Measurements from ENCODE around the gene USP32. TPM values are rescaled to one million over a fixed set of nuclear protein-coding genes. Genes with fewer than 3 reads are reported as not detected.
"Not testable (repeated sequence)": the region's sequence is repeated elsewhere in the genome, so short reads cannot be mapped to it uniquely, and the experiment has no call there.

USP32 gene
- total RNA-seq, 1 donor from 2014 or later, result 34.2 TPM

DNA sequence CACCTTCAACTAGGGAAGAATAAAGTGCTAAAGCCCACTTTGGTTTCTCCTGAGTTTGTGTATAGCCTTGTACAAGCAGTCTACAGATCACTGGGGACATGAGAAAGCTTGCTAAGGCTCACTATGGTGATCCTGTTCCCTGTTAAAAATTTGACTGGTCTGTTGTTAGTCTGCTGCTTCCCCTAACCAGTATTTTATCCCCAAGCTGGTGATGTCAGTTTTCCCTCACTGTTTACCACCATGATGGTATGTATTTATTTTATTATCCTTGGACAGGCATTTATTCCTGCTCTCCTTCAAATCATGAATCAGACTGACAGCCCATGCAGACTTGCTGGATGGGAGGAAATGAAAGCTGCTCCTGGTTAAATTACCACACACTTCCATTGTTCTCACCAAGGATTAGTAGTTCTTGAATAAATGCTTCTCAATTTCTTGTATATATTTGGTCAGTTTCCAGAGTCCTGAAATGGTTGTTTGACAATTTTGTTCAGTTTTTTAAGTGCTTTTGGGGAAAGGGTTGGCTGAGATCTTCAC is 142.6 kb downstream of the USP32 start:
- intact Hi-C loops (cut with micrococcal nuclease), result no loop called here

DNA sequence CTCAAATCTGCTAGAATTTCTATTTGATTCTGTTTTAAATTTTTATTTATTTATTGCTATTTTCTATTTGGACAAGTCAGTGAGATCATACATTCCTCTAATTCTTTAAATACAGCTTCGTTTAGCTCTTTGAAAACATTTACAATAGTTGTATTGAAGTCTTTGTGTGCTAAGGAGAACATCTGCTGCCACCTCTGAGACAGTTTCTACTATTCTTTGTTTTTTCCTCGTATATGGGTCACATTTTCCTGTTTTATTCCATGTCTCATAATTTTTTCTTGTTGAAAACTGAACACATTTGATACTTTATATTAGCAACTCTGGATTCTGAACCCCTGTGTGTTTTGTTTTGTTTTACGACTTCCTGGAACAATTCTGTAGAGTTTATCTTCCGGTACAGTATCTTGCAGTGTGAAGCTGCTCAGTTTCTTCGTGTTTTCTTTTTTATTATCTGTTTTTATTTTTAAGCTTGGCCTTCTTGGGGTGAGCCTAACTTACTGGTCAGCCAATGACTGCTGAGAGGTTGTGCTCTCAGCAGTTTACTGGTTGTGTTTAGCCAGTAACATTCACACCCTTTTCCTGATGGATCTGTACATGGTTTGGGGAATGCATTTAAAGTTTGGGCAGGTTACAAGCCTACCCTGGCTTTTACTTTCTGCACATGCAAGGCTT is 143.2 kb downstream of the USP32 start:
- intact Hi-C loops (cut with micrococcal nuclease), result no loop called here

- intact Hi-C loops (cut with micrococcal nuclease), result no loop called here
Observed at GRCh38 chr17:60247836-60248461, 144.0 kb downstream of the USP32 start.

DNA sequence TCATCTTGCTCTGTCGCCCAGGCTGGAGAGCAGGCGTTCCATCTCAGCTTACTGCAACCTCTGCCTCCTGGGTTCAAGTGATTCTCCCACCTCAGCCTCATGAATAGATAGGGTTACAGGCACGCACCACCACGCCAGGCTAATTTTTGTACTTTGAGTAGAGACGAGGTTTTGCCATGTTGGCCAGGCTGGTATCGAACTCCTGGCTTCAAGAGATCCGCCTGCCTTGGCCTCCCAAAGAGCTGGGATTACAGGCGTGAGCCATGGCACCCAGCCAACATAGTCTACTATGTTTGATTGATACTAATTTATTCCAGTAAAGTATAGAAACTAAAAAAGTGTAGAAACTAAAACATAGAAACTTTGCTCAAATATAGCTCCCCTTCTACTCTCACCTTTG is 147.3 kb downstream of the USP32 start:
- intact Hi-C loops (cut with micrococcal nuclease), result no loop called here

DNA sequence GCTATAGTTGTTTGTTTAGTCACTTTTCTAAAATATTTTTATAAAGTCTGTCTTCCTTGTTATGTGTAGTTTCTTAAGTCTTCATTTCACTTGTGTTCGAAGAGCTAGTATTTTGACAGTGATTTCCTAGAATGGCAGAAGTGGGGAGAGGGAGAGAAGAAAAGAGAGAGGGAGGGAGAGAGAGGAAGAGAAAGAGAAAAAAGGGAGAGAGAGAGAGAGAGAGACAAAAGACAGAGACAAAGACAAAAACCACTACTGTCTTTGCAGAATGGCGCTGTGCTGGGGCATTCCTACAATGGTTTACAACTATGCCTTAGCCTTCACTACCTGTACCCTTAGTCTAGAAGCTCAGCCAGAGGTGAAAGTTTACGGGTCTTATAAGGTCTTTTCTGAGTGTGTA is 151.6 kb downstream of the USP32 start:
- intact Hi-C loops (cut with micrococcal nuclease), result no loop called here

DNA sequence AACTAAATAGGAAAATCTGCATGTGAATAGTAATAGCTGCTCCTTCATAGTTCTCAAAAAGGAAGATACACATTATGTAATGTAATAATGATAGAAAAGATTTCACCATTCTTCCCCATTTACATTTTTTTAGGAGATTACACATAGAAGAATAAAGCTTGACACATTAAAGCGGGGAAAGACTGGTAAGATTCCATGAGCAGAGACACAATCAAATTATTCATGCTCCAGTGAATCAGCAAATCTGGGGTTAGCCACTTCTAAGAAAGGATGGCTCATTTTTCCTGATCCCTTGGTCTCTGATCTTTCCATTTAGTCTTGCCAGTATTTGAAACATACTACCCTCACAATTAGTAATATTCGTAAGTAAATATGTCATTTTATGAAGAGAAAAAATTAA is 160.2 kb downstream of the USP32 start:
- intact Hi-C loops (cut with micrococcal nuclease), result no loop called here

GRCh38 chr17:60231234-60231633 is 160.7 kb downstream of the USP32 start:
- intact Hi-C loops (cut with micrococcal nuclease), result no loop called here

- intact Hi-C loops (cut with micrococcal nuclease), result no loop called here
Observed at GRCh38 chr17:60230358-60230757, 161.6 kb downstream of the USP32 start.

GRCh38 chr17:60229188-60229802 is 162.6 kb downstream of the USP32 start:
- intact Hi-C loops (cut with micrococcal nuclease), result no loop called here

DNA sequence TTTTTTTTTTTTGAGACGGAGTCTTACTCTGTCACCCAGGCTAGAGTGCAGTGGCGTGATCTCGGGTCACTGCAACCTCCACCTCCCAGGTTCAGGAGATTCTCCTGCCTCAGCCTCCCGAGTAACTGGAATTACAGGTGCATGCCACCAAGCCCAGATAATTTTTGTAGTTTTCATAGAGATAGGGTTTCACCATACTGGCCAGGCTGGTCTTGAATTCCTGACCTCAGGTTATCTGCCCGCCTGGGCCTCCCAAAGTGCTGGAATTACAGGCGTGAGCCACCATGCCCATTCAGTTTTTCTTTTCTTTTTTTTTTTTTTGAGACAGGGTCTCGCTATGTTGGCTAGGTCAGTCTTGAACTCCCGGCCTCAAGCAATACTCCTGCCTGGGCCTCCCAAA is 164.7 kb downstream of the USP32 start:
- intact Hi-C loops (cut with micrococcal nuclease), result not testable (repeated sequence)

GRCh38 chr17:60224064-60224463 is 167.9 kb downstream of the USP32 start:
- intact Hi-C loops (cut with micrococcal nuclease), result no loop called here

DNA sequence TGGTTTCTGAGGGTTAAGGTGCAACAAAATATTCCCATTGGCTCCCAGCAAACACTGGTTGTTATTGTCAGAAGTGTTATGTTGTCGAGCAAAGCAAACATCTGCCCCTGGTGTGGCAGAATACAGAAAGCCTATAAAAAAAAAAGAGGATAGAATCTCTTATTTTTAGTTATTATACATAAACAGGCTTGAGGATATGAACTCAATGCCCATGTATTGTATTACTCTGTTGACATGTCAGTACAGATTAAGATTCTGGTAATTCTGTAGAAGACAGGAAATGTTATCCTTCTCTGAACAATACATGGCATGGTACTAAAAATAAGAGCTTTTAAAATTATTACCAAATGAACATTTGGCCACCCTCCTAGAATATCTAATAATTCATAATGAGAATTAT is 168.5 kb downstream of the USP32 start:
- intact Hi-C loops (cut with micrococcal nuclease), result no loop called here

DNA sequence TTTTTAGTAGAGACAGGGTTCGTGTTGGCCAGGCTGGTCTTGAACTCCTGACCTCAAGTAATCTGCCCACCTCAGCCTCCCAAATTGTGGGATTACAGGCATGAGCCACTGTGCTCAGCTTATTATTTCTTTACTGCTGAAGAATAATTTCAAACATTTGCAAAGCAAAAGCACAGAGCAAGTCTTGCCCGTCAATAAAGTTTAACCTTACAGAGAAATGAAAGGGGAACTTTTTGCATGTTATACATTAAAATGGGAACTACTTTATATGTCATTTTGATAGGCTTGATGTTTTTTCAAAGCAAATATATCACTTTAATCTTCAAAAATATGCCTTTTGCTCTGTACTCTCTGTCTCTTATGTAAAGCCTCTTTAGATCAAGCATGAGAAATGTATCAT is 173.2 kb downstream of the USP32 start:
- intact Hi-C loops (cut with micrococcal nuclease), result not testable (repeated sequence)

DNA sequence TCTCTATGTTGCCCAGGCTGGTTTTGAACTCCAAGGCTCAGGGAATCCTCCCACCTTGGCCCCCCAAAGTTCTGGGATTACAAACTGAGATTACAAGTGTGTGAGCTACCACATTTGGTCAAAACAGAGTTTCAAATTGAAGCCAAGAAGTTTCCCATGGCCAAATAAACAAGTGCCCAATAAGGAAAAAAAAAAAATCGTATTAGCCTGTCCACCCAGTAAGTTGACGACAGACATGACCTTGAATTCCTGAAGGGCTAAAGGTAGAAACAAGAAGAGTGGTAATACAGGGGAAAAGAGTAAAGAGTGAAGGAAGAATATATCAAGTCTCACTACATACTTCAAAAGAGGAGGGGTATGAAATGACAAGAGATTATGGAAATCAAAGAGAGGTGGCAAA is 176.0 kb downstream of the USP32 start:
- intact Hi-C loops (cut with micrococcal nuclease), result not testable (repeated sequence)

- intact Hi-C loops (cut with micrococcal nuclease), result not testable (repeated sequence)
Observed at GRCh38 chr17:60211282-60211681, 180.7 kb downstream of the USP32 start.

GRCh38 chr17:60208302-60208701 is 183.6 kb downstream of the USP32 start:
- intact Hi-C loops (cut with micrococcal nuclease), result not testable (repeated sequence)

DNA sequence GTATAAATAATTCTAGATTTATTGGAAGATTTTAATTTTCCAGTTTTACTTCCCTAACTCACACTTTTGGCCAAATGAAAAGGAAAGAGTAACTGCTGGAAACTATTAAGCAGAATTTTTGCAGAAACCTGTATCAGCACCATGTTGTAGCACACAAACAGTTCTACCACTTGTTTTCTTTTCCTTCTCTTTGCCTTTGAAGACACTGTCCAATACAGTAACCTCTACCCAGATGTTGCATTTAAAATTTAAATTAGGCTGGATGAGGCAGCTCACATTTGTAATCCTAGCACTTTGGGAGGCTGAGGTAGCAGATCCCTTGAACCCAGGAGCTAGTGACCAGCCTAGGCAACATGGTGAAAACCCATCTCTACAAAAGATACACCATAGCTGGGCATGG is 186.2 kb downstream of the USP32 start:
- intact Hi-C loops (cut with micrococcal nuclease), result not testable (repeated sequence)

- intact Hi-C loops (cut with micrococcal nuclease), result not testable (repeated sequence)
Observed at GRCh38 chr17:60198630-60199029, 193.3 kb downstream of the USP32 start.

DNA sequence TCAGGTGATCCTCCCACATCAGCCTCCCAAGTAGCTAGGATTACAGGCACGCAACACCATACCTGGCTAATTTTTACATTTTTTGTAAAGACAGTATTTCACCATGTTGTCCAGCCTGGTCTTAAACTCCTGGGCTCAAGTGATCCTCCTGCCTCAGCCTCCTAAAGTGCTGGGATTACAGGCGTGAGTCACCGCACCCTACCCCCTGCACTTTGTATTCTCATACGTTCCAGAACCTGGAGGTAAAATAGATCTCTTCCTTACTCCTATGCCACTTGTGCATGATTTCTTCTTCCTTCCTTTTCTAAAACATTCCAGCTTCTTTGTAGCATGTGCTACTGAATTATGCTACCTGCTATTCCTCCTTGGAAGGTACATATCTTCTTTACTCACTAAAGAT is 197.8 kb downstream of the USP32 start:
- intact Hi-C loops (cut with micrococcal nuclease), result not testable (repeated sequence)

DNA sequence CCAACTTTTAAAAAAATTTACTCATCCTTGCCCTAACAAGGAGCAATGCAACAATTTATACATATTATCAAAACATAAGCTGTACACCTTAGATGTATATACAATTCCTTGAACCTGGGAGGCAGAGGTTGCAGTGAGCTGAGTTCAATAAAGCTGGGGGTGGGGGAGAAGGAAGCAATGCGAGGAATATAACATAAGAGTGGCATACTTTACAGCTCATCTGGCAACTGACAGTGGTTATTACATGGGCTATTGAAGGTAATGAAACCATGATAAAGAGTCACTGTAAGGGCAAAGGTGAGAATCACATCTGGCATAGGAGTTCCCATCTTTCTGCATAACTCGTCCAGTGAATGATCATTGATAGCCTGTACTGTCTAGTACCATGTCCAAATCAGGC is 198.5 kb downstream of the USP32 start:
- intact Hi-C loops (cut with micrococcal nuclease), result no loop called here

DNA sequence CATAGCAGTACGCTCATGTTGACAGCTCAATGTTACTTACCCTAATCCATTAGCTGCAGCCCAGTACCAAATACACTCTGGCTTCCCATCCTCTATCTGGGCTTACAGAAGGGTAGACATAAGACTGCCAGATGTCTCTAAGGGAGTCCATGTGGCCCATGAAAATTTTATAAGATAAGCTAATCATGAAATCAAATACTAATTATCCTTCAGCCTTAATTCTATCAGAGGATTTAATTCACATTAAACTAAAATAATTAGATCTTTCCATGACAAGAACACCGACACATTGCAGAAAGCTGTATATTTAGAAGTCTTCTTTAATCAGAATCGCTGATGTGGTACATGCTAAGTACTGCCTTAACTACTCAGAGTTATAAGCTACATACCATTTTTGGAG is 198.9 kb downstream of the USP32 start:
- intact Hi-C loops (cut with micrococcal nuclease), result not testable (repeated sequence)

- intact Hi-C loops (cut with micrococcal nuclease), result not testable (repeated sequence)
Observed at GRCh38 chr17:60190032-60190431, 201.9 kb downstream of the USP32 start.

GRCh38 chr17:60188759-60189158 is 203.2 kb downstream of the USP32 start:
- intact Hi-C loops (cut with micrococcal nuclease), result no loop called here

Measured in T-helper 2 cell treated with Interferon-gamma antibody and Interleukin-4, amounts not matched to agents 100 ng/mL and 5 ng/mL, for 36 hours (primary cell).